Memory B cell (primary cell): ENCODE measurements around the gene HIBADH.
A peak's percentile ranks its signal among the peaks of the same experiment; 100 is the strongest.

ENCODE experiments used
- ATAC-seq: fragments of 150-1000 bp; cut with Tn5 transposase; 2 replicates; pipeline ENCODE4 v1.10.0; 2021; ENCODE audit warnings: low read depth, mild to moderate bottlenecking, moderate library complexity
- DNase-seq, 2 donors: peaks; one replicate each; pipeline ENCODE4 v3.0.0; 2022; ENCODE audit warnings: low spot score in 2 of 2
- H3K27ac Mint-ChIP-seq: one replicate; pipeline ENCODE4 v1.8.0; 2022; ENCODE audit warnings: mild to moderate bottlenecking, moderate library complexity, mixed read lengths
- H3K27me3 Mint-ChIP-seq: one replicate; pipeline ENCODE4 v1.8.0; 2022; ENCODE audit warnings: mixed read lengths
- H3K36me3 Mint-ChIP-seq: one replicate; pipeline ENCODE4 v1.8.0; 2022; ENCODE audit warnings: mild to moderate bottlenecking, mixed read lengths
- H3K4me1 Mint-ChIP-seq: one replicate; pipeline ENCODE4 v1.8.0; 2022; ENCODE audit warnings: mixed read lengths
- H3K4me3 Mint-ChIP-seq: one replicate; pipeline ENCODE4 v1.8.0; 2022; ENCODE audit warnings: mild to moderate bottlenecking, moderate library complexity, mixed read lengths
- H3K9me3 Mint-ChIP-seq: one replicate; pipeline ENCODE4 v1.8.0; 2022; ENCODE audit warnings: mixed read lengths

Gene HIBADH

GRCh38 chr7:27662490-27663205 is at the start of gene HIBADH:
Gene HIBADH, minus strand, starts transcription at chr7:27662883. Its CDS starts 95 bp downstream, at chr7:27662788.
- Mint-ChIP-seq H3K36me3 (no peaks in the 10 kb centered on the region), H3K4me3 (peak within 1 kb of the TSS; percentile 86), H3K4me1 (peaks cover 2% of the 10 kb centered on the region), H3K9me3 (no peaks in the 10 kb centered on the region), H3K27ac (peak within 1 kb of the TSS; percentile 84), H3K27me3 (no peaks in the 10 kb centered on the region)
- ATAC-seq (peak; percentile 93), DNase-seq (peak; percentile 91)

- H3K4me1 Mint-ChIP-seq = peaks cover 7% of the 10 kb centered on the region
- H3K36me3 Mint-ChIP-seq = peaks cover 2% of the 10 kb centered on the region
- ATAC-seq (no peak), DNase-seq (no peak)
- H3K27me3 Mint-ChIP-seq = peaks cover 5% of the 10 kb centered on the region
- H3K4me3 Mint-ChIP-seq = no peak overlapping the region
- H3K27ac Mint-ChIP-seq = no peak overlapping the region
- peaks cover 2% of the 10 kb centered on the region for H3K9me3 Mint-ChIP-seq
Measured at GRCh38 chr7:27712217-27712616, 49.5 kb upstream of the HIBADH start.

GRCh38 chr7:27709137-27710075 is 46.7 kb upstream of the HIBADH start:
- ATAC-seq = no peak
- Mint-ChIP-seq H3K4me1 (peaks cover 7% of the 10 kb centered on the region), H3K4me3 (no peak overlapping the region), H3K36me3 (peaks cover 2% of the 10 kb centered on the region), H3K27ac (no peak overlapping the region), H3K27me3 (no peaks in the 10 kb centered on the region), H3K9me3 (peaks cover 2% of the 10 kb centered on the region)
- no peak for DNase-seq

GRCh38 chr7:27708485-27708884 is 45.8 kb upstream of the HIBADH start:
- Mint-ChIP-seq H3K4me1 (peaks cover 7% of the 10 kb centered on the region), H3K9me3 (peaks cover 2% of the 10 kb centered on the region), H3K36me3 (peaks cover 2% of the 10 kb centered on the region), H3K4me3 (no peak overlapping the region), H3K27ac (no peak overlapping the region), H3K27me3 (peaks cover 2% of the 10 kb centered on the region)
- ATAC-seq (no peak), DNase-seq (no peak)

GRCh38 chr7:27705200-27705594 is 42.5 kb upstream of the HIBADH start:
- no peaks in the 10 kb centered on the region for H3K9me3 Mint-ChIP-seq
- ATAC-seq (no peak), DNase-seq (no peak)
- peaks cover 2% of the 10 kb centered on the region for H3K4me1 Mint-ChIP-seq
- no peak overlapping the region for H3K27ac Mint-ChIP-seq
- H3K27me3 Mint-ChIP-seq = peaks cover 4% of the 10 kb centered on the region
- no peaks in the 10 kb centered on the region for H3K36me3 Mint-ChIP-seq
- H3K4me3 Mint-ChIP-seq = no peak overlapping the region

- Mint-ChIP-seq H3K9me3 (no peaks in the 10 kb centered on the region), H3K4me1 (peaks cover 2% of the 10 kb centered on the region), H3K27me3 (peaks cover 4% of the 10 kb centered on the region), H3K36me3 (no peaks in the 10 kb centered on the region), H3K27ac (no peak overlapping the region), H3K4me3 (no peak overlapping the region)
- ATAC-seq (no peak), DNase-seq (no peak)
Measured at GRCh38 chr7:27704422-27705199, 41.9 kb upstream of the HIBADH start.

GRCh38 chr7:27703181-27703580 is 40.5 kb upstream of the HIBADH start:
- ATAC-seq = no peak
- Mint-ChIP-seq H3K4me1 (peaks cover 6% of the 10 kb centered on the region), H3K9me3 (no peaks in the 10 kb centered on the region), H3K36me3 (no peaks in the 10 kb centered on the region), H3K27ac (no peak overlapping the region), H3K27me3 (peaks cover 4% of the 10 kb centered on the region), H3K4me3 (no peak overlapping the region)
- no peak for DNase-seq

- no peaks in the 10 kb centered on the region for H3K36me3 Mint-ChIP-seq
- peaks cover 12% of the 10 kb centered on the region for H3K4me1 Mint-ChIP-seq
- no peaks in the 10 kb centered on the region for H3K9me3 Mint-ChIP-seq
- ATAC-seq = no peak
- H3K4me3 Mint-ChIP-seq = no peak overlapping the region
- H3K27ac Mint-ChIP-seq = no peak overlapping the region
- peaks cover 4% of the 10 kb centered on the region for H3K27me3 Mint-ChIP-seq
- DNase-seq = no peak
Measured at GRCh38 chr7:27700501-27700900, 37.8 kb upstream of the HIBADH start.

GRCh38 chr7:27699751-27700150 is 37.1 kb upstream of the HIBADH start:
- Mint-ChIP-seq H3K27me3 (peaks cover 4% of the 10 kb centered on the region), H3K27ac (no peak overlapping the region), H3K4me1 (peaks cover 12% of the 10 kb centered on the region), H3K4me3 (no peak overlapping the region), H3K9me3 (no peaks in the 10 kb centered on the region), H3K36me3 (no peaks in the 10 kb centered on the region)
- ATAC-seq (no peak), DNase-seq (no peak)

GRCh38 chr7:27697861-27698430 is 35.3 kb upstream of the HIBADH start:
- peak overlapping the region; percentile 40 for H3K4me3 Mint-ChIP-seq
- H3K27me3 Mint-ChIP-seq = peaks cover 1% of the 10 kb centered on the region
- H3K9me3 Mint-ChIP-seq = no peaks in the 10 kb centered on the region
- ATAC-seq (peak; percentile 97), DNase-seq (peak; percentile 13 to 32)
- H3K4me1 Mint-ChIP-seq = peaks cover 12% of the 10 kb centered on the region
- H3K27ac Mint-ChIP-seq = peak overlapping the region; percentile 95
- H3K36me3 Mint-ChIP-seq = no peaks in the 10 kb centered on the region

GRCh38 chr7:27695096-27695495 is 32.4 kb upstream of the HIBADH start:
- H3K4me3 Mint-ChIP-seq = no peak overlapping the region
- H3K4me1 Mint-ChIP-seq = peaks cover 13% of the 10 kb centered on the region
- H3K36me3 Mint-ChIP-seq = no peaks in the 10 kb centered on the region
- DNase-seq (no peak), ATAC-seq (no peak)
- peak overlapping the region; percentile 74 for H3K27ac Mint-ChIP-seq
- no peaks in the 10 kb centered on the region for H3K27me3 Mint-ChIP-seq
- no peaks in the 10 kb centered on the region for H3K9me3 Mint-ChIP-seq

- Mint-ChIP-seq H3K4me1 (peaks cover 20% of the 10 kb centered on the region), H3K27me3 (no peaks in the 10 kb centered on the region), H3K36me3 (no peaks in the 10 kb centered on the region), H3K27ac (no peak overlapping the region), H3K4me3 (no peak overlapping the region), H3K9me3 (no peaks in the 10 kb centered on the region)
- DNase-seq (no peak), ATAC-seq (no peak)
Measured at GRCh38 chr7:27693794-27694193, 31.1 kb upstream of the HIBADH start.

GRCh38 chr7:27690649-27691048 is 28.0 kb upstream of the HIBADH start:
- Mint-ChIP-seq H3K36me3 (peaks cover 3% of the 10 kb centered on the region), H3K27ac (no peak overlapping the region), H3K4me3 (no peak overlapping the region), H3K9me3 (no peaks in the 10 kb centered on the region), H3K4me1 (peaks cover 10% of the 10 kb centered on the region), H3K27me3 (no peaks in the 10 kb centered on the region)
- DNase-seq (no peak), ATAC-seq (no peak)
